Measurements from ENCODE around the gene PDE4B. TPM values are rescaled to one million over a fixed set of nuclear protein-coding genes. Genes with fewer than 3 reads are reported as not detected.

Gene PDE4B
- total RNA-seq, 1 experiment from 2014 or later, result 3.3 TPM

- Mint-ChIP-seq H3K27ac (ENCODE audit: low read depth, unreplicated experiment) (no peak overlapping the region), H3K27me3 (ENCODE audit: insufficient read depth, unreplicated experiment) (peaks cover 41% of the 10 kb centered on the region), H3K9me3 (ENCODE audit: unreplicated experiment) (no peaks in the 10 kb centered on the region), H3K4me3 (ENCODE audit: unreplicated experiment) (no peak overlapping the region), H3K36me3 (ENCODE audit: insufficient read depth, unreplicated experiment) (no peaks in the 10 kb centered on the region), H3K4me1 (ENCODE audit: insufficient read depth, unreplicated experiment) (no peaks in the 10 kb centered on the region)
- TF ChIP-seq CTCF (IDR thresholded peaks at IDR 0.05; ENCODE audit: unreplicated experiment), result no peak
- CTCF ChIA-PET, result no interaction called here
- intact Hi-C loops (cut with micrococcal nuclease), result no loop called here
- DNase-seq (ENCODE audit: unreplicated experiment), result no peak
- BruUV-seq (replicated peaks), result no TSS peak
- POLR2A ChIA-PET, result no interaction called here
Measured at GRCh38 chr1:65938506-65938905, 145.8 kb downstream of the PDE4B start.

GRCh38 chr1:65939191-65939590 lies 146.5 kb downstream of the PDE4B start:
- no TSS peak for BruUV-seq (replicated peaks)
- ChIA-PET POLR2A (no interaction called here), CTCF (no interaction called here)
- H3K36me3 Mint-ChIP-seq (ENCODE audit: insufficient read depth, unreplicated experiment), result no peaks in the 10 kb centered on the region
- peaks cover 41% of the 10 kb centered on the region for H3K27me3 Mint-ChIP-seq (ENCODE audit: insufficient read depth, unreplicated experiment)
- intact Hi-C loops (cut with micrococcal nuclease), result no loop called here
- no peak overlapping the region for H3K27ac Mint-ChIP-seq (ENCODE audit: low read depth, unreplicated experiment)
- no peak for DNase-seq (ENCODE audit: unreplicated experiment)
- H3K9me3 Mint-ChIP-seq (ENCODE audit: unreplicated experiment), result no peaks in the 10 kb centered on the region
- TF ChIP-seq CTCF (IDR thresholded peaks at IDR 0.05; ENCODE audit: unreplicated experiment), result no peak
- H3K4me3 Mint-ChIP-seq (ENCODE audit: unreplicated experiment), result no peak overlapping the region
- H3K4me1 Mint-ChIP-seq (ENCODE audit: insufficient read depth, unreplicated experiment), result no peaks in the 10 kb centered on the region

- CTCF ChIA-PET, result no interaction called here
- peak; percentile 42 for DNase-seq (ENCODE audit: unreplicated experiment)
- POLR2A ChIA-PET, result no interaction called here
- no peaks in the 10 kb centered on the region for H3K9me3 Mint-ChIP-seq (ENCODE audit: unreplicated experiment)
- no peaks in the 10 kb centered on the region for H3K36me3 Mint-ChIP-seq (ENCODE audit: insufficient read depth, unreplicated experiment)
- intact Hi-C loops (cut with micrococcal nuclease), result no loop called here
- no peak overlapping the region for H3K27ac Mint-ChIP-seq (ENCODE audit: low read depth, unreplicated experiment)
- no peak overlapping the region for H3K4me3 Mint-ChIP-seq (ENCODE audit: unreplicated experiment)
- peaks cover 41% of the 10 kb centered on the region for H3K27me3 Mint-ChIP-seq (ENCODE audit: insufficient read depth, unreplicated experiment)
- TF ChIP-seq CTCF (IDR thresholded peaks at IDR 0.05; ENCODE audit: unreplicated experiment), result no peak
- H3K4me1 Mint-ChIP-seq (ENCODE audit: insufficient read depth, unreplicated experiment), result no peaks in the 10 kb centered on the region
- BruUV-seq (replicated peaks), result no TSS peak
Measured at GRCh38 chr1:65939636-65940035, 146.9 kb downstream of the PDE4B start.

GRCh38 chr1:65940126-65940525 lies 147.4 kb downstream of the PDE4B start:
- POLR2A ChIA-PET, result no interaction called here

More at GRCh38 chr1:65940126-65940525, 147.4 kb downstream of the PDE4B start:
- intact Hi-C loops (cut with micrococcal nuclease), result no loop called here
- H3K27ac Mint-ChIP-seq (ENCODE audit: low read depth, unreplicated experiment), result no peak overlapping the region
- DNase-seq (ENCODE audit: unreplicated experiment), result no peak
- no peaks in the 10 kb centered on the region for H3K36me3 Mint-ChIP-seq (ENCODE audit: insufficient read depth, unreplicated experiment)
- no peak overlapping the region for H3K4me3 Mint-ChIP-seq (ENCODE audit: unreplicated experiment)
- H3K27me3 Mint-ChIP-seq (ENCODE audit: insufficient read depth, unreplicated experiment), result peaks cover 41% of the 10 kb centered on the region
- no TSS peak for BruUV-seq (replicated peaks)
- no peaks in the 10 kb centered on the region for H3K9me3 Mint-ChIP-seq (ENCODE audit: unreplicated experiment)
- H3K4me1 Mint-ChIP-seq (ENCODE audit: insufficient read depth, unreplicated experiment), result no peaks in the 10 kb centered on the region
- CTCF ChIA-PET, result no interaction called here
- TF ChIP-seq CTCF (IDR thresholded peaks at IDR 0.05; ENCODE audit: unreplicated experiment), result no peak

Measured in MCF 10A (cell line).